Gastrocnemius medialis (tissue), 4 donors: ENCODE measurements around the gene NBPF1.
"Not testable (repeated sequence)": the region's sequence is repeated elsewhere in the genome, so short reads cannot be mapped to it uniquely, and the experiment has no call there.

Experiments
- POLR2A ChIP-seq, 2 donors: fragments of 450-650 bp; IDR thresholded peaks; one replicate each; pipeline ENCODE4 v1.6.1; 2017; ENCODE audit warnings: antibody characterized with exemption in 2 of 2, mild to moderate bottlenecking in 2 of 2, moderate library complexity in 2 of 2
- TF ChIP-seq, protein P1 (sequence below), 5 experiments: fragments of 450-650 bp in 3 of 5; fragments of 200-600 bp in 2 of 5; sonication (generic) in 2 of 5; IDR thresholded peaks in 4 of 5; conservative IDR thresholded peaks in 1 of 5; 1 replicate in 4 of 5; 2 replicates in 1 of 5; pipeline ENCODE4 v1.5.1; 2016 to 2019; ENCODE audit warnings: antibody characterized with exemption in 5 of 5, mild to moderate bottlenecking in 3 of 5, moderate library complexity in 3 of 5

DNA sequence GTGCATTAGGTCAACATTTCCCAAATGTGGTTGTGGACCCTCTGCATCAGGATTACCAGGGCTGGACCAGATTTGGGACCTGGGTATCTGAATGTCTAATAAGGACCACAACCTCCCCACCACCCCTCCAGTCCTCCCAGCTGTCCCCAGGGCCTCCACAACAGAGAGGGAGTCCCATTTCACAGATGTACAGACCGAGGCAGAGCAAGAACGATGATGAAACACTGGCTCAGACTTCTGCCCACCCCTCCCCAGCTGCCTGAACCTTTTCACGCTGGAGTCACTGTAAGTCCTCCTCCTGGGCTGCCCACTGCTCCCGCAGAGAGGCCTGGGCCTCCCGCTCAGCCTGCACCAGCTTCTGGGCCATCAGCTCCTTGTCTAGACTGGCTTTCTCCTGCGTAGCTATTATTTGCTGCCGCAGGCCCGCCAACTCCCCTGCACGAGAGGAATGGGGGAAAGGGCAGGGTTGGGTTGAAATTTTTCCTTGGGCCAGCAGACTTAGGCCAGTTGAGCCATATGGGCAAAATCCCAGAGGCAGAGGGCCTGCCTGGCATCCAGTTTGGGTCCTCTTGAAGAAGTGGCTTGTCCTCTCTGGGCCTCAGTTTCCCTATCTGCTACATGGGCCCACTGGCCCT lies 8.4 kb upstream of the NBPF1 start:
- TF ChIP-seq, protein P1, sequence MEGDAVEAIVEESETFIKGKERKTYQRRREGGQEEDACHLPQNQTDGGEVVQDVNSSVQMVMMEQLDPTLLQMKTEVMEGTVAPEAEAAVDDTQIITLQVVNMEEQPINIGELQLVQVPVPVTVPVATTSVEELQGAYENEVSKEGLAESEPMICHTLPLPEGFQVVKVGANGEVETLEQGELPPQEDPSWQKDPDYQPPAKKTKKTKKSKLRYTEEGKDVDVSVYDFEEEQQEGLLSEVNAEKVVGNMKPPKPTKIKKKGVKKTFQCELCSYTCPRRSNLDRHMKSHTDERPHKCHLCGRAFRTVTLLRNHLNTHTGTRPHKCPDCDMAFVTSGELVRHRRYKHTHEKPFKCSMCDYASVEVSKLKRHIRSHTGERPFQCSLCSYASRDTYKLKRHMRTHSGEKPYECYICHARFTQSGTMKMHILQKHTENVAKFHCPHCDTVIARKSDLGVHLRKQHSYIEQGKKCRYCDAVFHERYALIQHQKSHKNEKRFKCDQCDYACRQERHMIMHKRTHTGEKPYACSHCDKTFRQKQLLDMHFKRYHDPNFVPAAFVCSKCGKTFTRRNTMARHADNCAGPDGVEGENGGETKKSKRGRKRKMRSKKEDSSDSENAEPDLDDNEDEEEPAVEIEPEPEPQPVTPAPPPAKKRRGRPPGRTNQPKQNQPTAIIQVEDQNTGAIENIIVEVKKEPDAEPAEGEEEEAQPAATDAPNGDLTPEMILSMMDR (IDR thresholded peaks at IDR 0.05 in 4 of 5, conservative IDR thresholded peaks at IDR 0.05 in 1 of 5) = not testable (repeated sequence)
- TF ChIP-seq POLR2A (IDR thresholded peaks at IDR 0.05) = not testable (repeated sequence)
